GM04504 (cell line): ENCODE data around the gene ACTR3C.

Experiments
- DNase-seq: peaks from one replicate; pipeline ENCODE4 v3.0.0-alpha.2; 2012; ENCODE audit warnings: low read depth

Gene ACTR3C

DNA sequence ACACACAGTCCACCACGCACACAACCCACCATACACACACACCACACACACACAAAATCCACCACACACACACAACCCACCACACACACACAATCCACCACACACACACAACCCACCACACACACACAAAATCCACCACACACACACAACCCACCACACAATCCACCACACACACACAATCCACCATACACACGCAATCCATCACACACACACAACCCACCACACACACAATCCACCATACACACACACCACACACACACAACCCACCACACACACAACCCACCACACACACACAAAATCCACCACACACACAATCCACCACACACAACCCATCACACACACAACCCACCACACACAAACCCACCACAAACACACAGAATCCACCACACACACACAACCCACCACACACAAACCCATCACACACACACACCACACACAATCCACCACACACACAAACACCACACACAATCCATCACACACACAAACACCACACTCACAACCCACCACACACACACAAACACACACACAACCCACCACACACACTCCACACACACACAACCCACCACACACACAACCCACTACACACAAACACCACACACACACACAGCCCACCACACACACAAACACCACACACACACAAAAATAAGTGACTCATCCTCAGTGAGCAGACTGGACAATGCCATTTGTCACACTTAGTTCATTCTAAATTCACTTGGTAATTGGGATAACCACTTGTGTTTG lies 36.4 kb upstream of the ACTR3C start:
- no peak for DNase-seq

- DNase-seq, result no peak
Observed at GRCh38 chr7:150358988-150359621, 35.8 kb upstream of the ACTR3C start.

DNA sequence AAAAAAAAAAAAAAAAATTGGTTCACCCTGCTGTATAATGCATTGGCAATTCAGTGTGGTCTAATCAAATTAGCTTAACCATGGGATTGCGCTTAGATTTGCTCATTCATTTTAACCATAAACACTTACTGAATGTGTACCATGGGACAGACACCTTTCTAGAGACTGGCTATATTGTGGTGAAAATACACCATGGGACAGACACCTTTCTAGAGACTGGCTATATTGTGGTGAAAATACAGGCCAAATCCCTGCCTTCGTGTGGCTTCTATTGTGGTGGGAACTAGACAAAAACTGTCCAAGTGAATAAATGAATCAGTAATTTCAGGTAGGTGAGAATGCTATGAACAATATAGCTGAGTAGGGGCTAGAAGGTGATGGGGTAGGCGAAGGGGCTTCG lies 35.1 kb upstream of the ACTR3C start:
- no peak for DNase-seq

- no peak for DNase-seq
Observed at GRCh38 chr7:150357771-150358427, 34.6 kb upstream of the ACTR3C start.

GRCh38 chr7:150357270-150357669 lies 33.9 kb upstream of the ACTR3C start:
- no peak for DNase-seq

- DNase-seq, result no peak
Observed at GRCh38 chr7:150356265-150356897, 33.0 kb upstream of the ACTR3C start.

- no peak for DNase-seq
Observed at GRCh38 chr7:150355666-150356059, 32.3 kb upstream of the ACTR3C start.

DNA sequence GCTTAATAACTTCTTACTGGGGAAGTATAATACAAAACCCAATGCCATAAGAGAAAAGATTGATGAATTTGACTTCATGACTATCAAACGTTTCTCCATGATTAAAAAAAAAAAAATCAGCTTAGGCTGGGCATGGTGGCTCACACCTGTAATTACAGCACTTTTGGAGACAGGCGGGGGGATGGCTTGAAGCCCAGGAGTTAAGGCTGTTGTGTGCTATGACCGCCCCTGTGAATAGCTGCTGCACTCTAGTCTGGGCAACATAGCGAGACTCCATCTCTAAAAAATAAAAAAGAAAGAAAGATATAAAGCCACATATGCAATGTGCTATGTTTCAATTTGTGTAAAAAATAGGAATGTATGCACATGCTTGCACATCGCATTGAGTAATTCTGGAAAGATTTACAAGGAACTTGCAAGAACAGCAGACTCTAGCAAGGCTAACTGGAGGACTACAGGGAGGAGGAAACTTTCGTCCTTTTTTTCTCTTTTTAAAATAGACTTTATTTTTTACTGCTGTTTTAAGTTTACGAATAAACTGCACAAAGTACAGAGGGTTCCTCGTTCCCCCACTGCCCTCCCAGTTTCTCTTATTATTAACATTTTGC lies 28.3 kb upstream of the ACTR3C start:
- no peak for DNase-seq

DNA sequence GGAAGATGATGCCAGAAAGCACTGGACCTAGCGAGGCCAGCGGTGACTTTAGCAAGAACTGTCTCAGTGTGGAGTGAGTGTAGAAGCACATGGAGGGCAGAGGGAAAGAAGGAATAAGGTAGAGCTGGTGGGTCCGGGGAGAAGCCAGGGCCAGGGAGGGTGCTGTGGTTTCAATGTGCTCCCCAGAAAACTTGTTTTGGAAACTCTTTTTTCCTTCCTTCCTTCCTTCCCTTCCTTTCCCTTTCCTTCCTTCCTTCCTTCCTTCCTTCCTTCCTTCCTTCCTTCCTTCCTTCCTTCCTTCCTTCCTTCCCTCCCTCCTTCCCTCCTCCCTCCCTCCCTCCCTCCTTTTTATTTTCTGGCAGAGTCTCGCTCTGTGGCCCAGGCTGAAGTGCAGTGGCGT lies 23.6 kb upstream of the ACTR3C start:
- DNase-seq, result no peak

- DNase-seq, result peak; percentile 77
Observed at GRCh38 chr7:150345012-150345411, 21.7 kb upstream of the ACTR3C start.

DNA sequence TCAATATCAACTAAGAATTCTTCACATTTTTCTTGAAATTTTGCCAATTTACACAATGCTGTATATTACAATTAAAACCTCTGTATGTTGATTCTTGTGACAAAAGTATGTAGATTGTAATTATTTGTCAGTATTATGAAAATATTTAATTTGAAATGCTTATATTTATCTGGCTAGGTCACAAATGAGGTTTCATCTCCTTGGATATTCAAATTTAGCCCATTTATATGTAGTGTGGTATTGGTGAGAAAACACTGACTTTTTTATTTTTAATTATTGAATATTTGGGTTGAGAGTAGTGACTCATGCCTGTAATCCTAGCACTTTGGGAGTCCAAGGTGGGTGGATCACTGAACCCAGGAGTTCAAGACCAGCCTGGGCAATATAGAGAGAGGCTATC lies 21.0 kb upstream of the ACTR3C start:
- no peak for DNase-seq

DNA sequence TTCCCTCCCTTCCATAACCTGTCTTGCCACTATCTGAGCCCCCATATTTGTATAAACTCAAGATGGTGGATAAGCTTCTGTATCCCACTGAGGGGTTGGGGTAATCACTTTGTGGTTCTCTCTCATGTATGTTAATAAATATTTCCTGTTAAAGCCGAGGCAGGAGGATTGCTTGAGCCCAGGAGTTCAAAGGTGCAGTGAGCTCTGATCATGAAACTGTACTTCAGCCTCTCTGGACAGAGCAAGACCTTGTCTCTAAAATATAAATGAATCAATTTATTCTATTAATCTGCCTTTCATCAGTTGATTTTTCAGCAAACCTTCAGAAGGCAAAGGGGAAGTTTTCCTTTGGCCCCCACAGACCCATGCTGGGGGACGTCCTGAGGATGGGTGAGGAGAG lies 19.9 kb upstream of the ACTR3C start:
- no peak for DNase-seq

DNA sequence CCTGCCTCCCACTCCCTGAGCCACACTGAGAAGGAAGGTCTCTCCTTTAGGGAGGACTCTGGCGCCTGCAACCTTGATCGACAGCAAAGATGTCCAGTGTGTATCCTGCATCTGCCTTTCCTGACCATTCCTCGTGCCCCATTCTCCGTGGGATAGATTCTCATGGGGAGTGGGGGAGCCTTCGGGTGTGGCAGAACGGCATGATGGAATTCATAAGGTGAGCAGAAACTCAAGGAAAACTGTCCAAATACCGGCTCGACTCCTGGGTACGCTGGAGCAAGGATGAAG lies 18.7 kb upstream of the ACTR3C start:
- no peak for DNase-seq

DNA sequence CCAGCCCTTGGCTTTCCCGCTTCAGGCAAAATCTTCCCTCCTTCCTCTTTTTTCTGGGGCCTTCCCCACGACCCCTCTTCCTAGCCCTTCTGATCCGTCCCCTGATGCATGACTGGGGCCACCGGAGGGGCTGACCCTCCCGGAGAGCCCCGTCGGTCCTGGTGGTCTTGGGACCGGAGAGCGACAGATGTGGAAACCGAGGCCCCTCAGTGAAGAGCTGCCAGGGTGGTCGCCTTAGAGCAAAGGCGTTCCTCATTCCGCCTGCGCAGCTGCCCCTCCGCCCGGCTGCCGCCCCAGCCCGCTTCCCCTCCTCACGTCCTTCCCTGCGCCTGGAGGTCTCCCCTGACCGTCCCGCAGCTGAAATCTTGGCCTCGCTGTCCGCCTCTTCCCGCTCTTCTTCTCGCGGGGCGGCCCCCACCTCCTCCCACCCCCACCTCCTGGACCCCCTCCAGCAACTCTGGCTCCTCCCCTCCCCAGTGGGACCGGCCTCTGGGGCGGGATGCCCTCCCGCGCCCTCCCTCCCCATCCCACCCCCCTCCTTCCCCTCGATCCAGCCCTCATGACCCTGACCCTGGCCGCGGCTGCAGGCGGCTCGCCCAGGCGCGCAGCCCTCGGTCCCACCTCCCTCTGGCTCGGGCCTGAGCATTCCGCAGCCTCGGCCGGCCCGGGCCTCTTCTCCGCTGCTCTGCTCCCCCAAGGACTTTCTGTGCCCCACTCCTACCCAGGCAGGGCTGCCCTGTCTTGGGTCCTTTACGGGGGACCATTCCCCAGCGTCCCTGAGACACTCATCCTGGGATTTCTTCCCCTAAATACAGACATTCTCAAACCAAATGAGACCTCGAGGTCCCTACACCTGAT lies 18.1 kb upstream of the ACTR3C start, which contains the start of gene RARRES2:
Gene RARRES2 (minus strand): TSS at position 367 of the 858 bp plus-strand sequence. CDS start 1,020 bp downstream, outside the sequence.
- DNase-seq, result no peak

DNA sequence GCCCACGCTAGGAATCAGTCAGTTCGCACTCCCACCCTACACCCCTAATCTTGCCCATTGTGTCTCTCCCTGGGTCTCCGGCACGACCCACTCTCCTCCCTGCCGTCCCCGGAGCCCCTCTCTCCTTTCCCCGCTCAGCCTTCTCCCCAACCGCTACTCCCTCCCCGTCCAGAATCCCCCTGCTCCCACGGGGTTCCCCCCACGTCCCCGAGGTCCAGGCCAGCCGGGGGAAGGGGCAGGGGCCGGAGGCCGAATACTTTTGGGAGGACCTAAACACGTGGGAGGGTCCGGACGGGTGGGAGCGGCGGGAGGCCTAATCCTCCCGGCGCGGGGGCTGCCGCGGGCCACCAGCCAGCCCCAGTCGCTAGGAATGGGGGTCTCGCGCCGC lies 17.5 kb upstream of the ACTR3C start:
- DNase-seq, result no peak

DNA sequence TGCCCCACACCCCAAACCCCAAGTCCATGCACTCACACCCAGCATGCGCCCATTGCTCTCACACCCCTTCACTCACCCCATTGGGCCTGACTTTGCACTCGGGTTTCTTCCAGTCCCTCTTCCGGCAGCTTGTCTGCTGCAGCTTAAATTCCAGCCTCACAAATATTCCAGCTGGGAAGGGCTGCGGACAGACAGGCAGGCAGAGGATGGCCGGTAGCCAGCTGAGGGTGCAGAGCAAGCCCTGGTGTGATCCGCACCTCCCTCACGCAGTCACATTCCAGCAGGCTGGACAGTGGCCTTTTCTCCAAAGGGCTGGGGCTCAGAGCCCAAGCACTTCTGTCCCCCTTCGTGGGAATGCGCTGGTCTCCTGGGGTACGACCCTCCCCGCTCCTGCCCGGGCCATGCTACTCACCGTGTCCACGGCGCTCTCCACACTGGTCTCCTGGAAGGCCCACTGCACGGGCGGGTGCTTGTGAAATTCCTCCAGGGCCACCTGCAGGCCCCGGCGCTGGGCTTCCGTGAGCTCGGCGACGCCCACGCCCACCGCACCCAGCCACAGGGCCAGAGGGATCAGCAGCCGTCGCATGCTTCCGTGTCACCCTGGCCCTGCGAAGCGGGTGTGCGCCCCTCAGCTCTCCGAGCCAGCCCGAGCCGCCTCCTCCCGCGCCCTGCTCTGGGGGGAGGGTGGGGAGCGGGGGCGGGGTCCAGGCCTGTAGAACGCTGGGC lies 16.8 kb upstream of the ACTR3C start:
- peak; percentile 40 for DNase-seq

GRCh38 chr7:150339409-150339809 lies 16.1 kb upstream of the ACTR3C start:
- no peak for DNase-seq

DNA sequence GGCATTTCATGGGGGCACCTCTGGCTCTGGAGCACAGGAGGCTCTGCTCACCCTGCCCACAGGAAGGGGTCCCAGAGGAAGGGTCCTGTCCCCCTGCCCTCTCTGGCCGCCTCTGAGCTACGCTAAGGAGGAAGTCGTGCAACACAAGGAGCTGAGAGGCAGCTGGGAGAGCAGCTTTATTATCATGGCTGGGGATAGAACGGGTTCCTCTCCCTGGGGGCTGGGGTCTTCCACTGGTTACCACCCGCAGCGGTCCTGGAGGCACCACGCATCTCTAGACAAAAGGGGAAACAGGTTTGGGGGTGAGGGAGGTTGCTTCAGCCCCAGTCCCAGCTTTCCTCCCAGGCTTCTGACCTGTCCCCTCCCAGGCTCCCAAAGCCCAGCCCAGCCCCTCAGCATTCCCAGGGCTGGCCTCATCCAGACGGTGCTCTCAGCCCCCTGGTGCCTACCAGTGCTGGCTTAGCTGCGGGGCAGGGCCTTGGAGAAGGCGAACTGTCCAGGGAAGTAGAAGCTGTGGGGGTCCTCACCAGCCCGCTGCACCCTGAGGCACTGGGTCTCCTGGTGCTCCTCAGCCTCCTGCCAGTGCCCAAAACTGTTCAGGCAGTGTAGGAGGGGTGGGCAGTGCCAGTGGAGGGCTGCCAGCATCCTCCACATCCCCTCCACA lies 15.0 kb upstream of the ACTR3C start:
- DNase-seq, result no peak

- DNase-seq, result no peak
Observed at GRCh38 chr7:150337659-150338081, 14.3 kb upstream of the ACTR3C start.

- no peak for DNase-seq
Observed at GRCh38 chr7:150337179-150337578, 13.8 kb upstream of the ACTR3C start.
